Stimulated activated effector memory CD8-positive, alpha-beta T cell treated with anti-CD3 and anti-CD28 coated beads, Interleukin-12 subunit alpha, Interleukin-12 subunit beta, amount 100 ng/mL, for 72 hours (primary cell): ENCODE results near the gene AHSP.
"Not testable (repeated sequence)": the region's sequence is repeated elsewhere in the genome, so short reads cannot be mapped to it uniquely, and the experiment has no call there.

Experiments used
- ATAC-seq: fragments of 150-1000 bp; cut with Tn5 transposase; 2 replicates; pipeline ENCODE4 v1.10.0; 2021
- DNase-seq, 2 donors: peaks; one replicate each; pipeline ENCODE4 v3.0.0; 2021 to 2022; ENCODE audit warnings: low spot score in 2 of 2
- H3K27ac Mint-ChIP-seq: one replicate; pipeline ENCODE4 v1.8.0; 2022; ENCODE audit warnings: mild to moderate bottlenecking, mixed read lengths
- H3K36me3 Mint-ChIP-seq: one replicate; pipeline ENCODE4 v1.8.0; 2022; ENCODE audit warnings: mild to moderate bottlenecking, mixed read lengths
- H3K4me1 Mint-ChIP-seq: one replicate; pipeline ENCODE4 v1.8.0; 2022; ENCODE audit warnings: mixed read lengths
- H3K4me3 Mint-ChIP-seq: one replicate; pipeline ENCODE4 v1.8.0; 2022; ENCODE audit warnings: mild to moderate bottlenecking, mixed read lengths
- H3K9me3 Mint-ChIP-seq: one replicate; pipeline ENCODE4 v1.8.0; 2022; ENCODE audit warnings: mixed read lengths

AHSP gene

DNA sequence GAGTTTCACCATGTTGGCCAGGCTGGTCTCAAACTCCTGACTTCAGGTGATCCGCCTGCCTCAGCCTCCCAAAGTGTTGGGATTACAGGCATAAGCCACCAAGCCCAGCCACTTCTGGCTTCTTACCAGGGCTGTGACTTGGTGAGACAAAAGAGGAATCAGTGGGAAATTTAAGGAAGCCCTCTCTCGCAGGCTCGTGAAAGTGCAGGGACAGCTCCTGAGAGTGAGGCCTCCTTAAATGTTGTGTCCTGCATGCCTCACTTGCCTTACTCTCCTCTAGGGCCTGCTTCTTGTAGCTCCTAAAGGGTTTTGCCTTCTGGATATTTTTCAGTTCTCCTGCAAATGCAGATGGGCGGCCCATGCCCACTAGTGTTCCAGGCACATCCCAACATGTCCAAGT, 5.2 kb downstream of the AHSP start:
- Mint-ChIP-seq H3K4me3 (no peak overlapping the region), H3K4me1 (peaks cover 2% of the 10 kb centered on the region), H3K36me3 (no peaks in the 10 kb centered on the region), H3K9me3 (no peaks in the 10 kb centered on the region), H3K27ac (no peak overlapping the region)
- ATAC-seq, result no peak
- DNase-seq, result no peak

DNA sequence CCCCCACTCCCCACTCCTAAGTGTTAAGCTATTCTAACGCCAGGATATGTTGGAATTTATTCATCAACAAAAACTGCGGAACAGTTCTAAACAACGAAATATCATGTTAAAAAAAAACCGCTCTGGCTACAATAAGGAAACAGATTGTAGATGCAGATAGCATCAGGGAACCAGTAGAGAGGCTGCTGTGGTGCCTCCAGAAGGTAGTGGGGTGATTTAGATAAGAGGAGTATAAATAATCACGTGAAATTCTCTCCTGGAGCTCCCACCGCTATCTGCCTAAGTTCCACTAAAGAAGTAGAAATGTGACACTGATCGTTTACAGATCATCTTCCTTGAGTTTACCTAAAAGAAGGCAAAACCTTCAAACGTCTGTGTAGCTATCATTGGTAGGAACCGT, 8.0 kb downstream of the AHSP start:
- H3K27ac Mint-ChIP-seq, result no peak overlapping the region
- no peaks in the 10 kb centered on the region for H3K9me3 Mint-ChIP-seq
- no peak overlapping the region for H3K4me3 Mint-ChIP-seq
- H3K4me1 Mint-ChIP-seq, result no peaks in the 10 kb centered on the region
- H3K36me3 Mint-ChIP-seq, result no peaks in the 10 kb centered on the region
- ATAC-seq (no peak), DNase-seq (no peak)

GRCh38 chr16:31536804-31537361, 9.2 kb downstream of the AHSP start:
- DNase-seq (no peak), ATAC-seq (no peak)
- H3K4me1 Mint-ChIP-seq, result no peaks in the 10 kb centered on the region
- H3K4me3 Mint-ChIP-seq, result no peak overlapping the region
- no peaks in the 10 kb centered on the region for H3K36me3 Mint-ChIP-seq
- no peak overlapping the region for H3K27ac Mint-ChIP-seq
- H3K9me3 Mint-ChIP-seq, result no peaks in the 10 kb centered on the region

DNA sequence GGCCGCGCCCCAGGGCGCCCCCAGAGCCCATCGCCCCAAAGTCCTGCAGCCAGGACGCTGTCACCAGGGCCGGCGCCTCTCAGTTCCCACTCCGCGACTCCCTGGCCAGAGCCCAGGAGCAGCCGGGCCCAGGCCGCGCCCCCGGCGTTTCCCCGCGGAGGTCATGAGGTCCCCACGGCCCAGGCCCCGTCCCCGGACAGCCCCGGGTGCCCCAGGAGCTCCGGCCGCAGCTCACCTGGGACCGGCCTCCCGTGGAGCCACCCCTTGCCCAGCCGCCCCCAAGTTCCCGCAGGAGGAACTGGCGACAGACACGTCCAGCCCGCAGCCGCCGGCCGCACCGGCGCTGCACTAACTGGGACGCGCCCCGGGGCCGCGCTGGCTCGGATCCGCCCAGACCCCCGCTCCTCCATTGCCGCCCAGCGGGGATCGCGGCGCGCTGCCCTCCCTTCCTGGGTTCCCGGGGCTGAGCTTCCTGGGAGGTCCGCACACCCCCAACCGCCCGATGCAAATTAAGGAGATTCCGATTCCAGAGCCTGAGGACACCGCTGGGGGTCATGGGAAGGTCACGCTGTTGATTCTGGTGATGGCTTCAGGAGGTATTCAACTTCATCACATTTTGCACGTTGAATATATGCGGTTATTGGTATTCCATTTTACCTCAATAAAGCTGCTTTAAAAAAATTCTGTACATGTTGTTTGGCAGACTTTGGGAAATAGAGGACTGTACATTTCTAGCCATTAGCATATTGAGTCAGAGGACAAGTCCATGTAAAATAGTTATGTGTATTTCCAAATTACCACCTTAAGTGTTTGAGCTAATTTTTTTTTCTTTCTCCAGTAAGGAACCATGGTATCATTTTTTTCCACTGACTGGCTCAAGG, 9.9 kb downstream of the AHSP start:
- H3K4me3 Mint-ChIP-seq, result no peak overlapping the region
- H3K36me3 Mint-ChIP-seq, result no peaks in the 10 kb centered on the region
- peaks cover 5% of the 10 kb centered on the region for H3K9me3 Mint-ChIP-seq
- H3K27ac Mint-ChIP-seq, result no peak overlapping the region
- DNase-seq, result no peak
- ATAC-seq, result no peak
- no peaks in the 10 kb centered on the region for H3K4me1 Mint-ChIP-seq

DNA sequence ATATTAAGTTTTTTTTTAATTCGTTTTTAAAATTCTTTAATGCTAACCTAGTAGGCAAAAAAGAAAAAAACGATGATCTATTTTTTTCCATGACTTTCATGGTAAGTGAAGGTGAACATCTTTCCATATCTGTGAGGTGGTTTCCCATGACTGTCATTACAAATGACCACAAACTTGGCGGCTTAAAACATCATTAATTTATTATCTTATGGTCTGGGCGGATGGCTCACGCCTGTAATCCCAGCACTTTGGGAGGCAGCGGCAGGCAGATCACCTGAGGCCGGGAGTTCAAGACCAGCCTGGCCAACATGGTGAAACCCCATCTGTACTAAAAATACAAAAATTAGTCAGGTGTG, 10.5 kb downstream of the AHSP start:
- H3K9me3 Mint-ChIP-seq, DNase-seq, ATAC-seq, H3K36me3 Mint-ChIP-seq, H3K4me1 Mint-ChIP-seq, H3K27ac Mint-ChIP-seq, H3K4me3 Mint-ChIP-seq: not testable (repeated sequence)

DNA sequence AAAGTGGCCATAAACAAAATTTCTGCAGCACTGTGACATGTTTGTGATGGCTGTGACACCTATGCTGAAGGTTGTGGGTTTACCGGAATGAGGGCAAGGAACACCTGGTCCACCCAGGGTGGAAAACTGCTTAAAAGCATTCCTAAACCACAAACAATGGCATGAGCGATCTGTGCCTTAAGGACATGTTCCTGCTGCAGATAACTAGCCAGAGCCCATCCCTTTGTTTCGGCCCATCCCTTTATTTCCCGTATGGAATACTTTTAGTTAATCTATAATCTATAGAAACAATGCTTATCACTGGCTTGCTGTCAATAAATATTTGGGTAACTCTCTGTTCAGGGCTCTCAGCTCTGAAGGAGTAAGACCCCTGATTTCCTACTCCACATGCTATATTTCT, 12.1 kb downstream of the AHSP start:
- ATAC-seq, DNase-seq, H3K9me3 Mint-ChIP-seq, H3K27ac Mint-ChIP-seq, H3K4me1 Mint-ChIP-seq, H3K36me3 Mint-ChIP-seq, H3K4me3 Mint-ChIP-seq: not testable (repeated sequence)

GRCh38 chr16:31542763-31543162, 15.1 kb downstream of the AHSP start:
- H3K27ac Mint-ChIP-seq, result no peak overlapping the region
- no peak for DNase-seq

GRCh38 chr16:31561426-31562233, 33.9 kb downstream of the AHSP start:
- DNase-seq, result no peak
- no peak for ATAC-seq
- H3K4me3 Mint-ChIP-seq, result no peak overlapping the region
- no peak overlapping the region for H3K27ac Mint-ChIP-seq
- H3K36me3 Mint-ChIP-seq, result no peaks in the 10 kb centered on the region
- no peaks in the 10 kb centered on the region for H3K4me1 Mint-ChIP-seq
- no peaks in the 10 kb centered on the region for H3K9me3 Mint-ChIP-seq

More at GRCh38 chr16:31542763-31543162, 15.1 kb downstream of the AHSP start:
- H3K4me3 Mint-ChIP-seq, result no peak overlapping the region
- H3K9me3 Mint-ChIP-seq, result peaks cover 5% of the 10 kb centered on the region
- ATAC-seq, result no peak
- H3K4me1 Mint-ChIP-seq, result no peaks in the 10 kb centered on the region
- H3K36me3 Mint-ChIP-seq, result no peaks in the 10 kb centered on the region

GRCh38 chr16:31568577-31569359, 41.1 kb downstream of the AHSP start:
- Mint-ChIP-seq H3K27ac (no peak overlapping the region), H3K4me1 (peaks cover 5% of the 10 kb centered on the region), H3K4me3 (peak overlapping the region; percentile 12), H3K9me3 (peaks cover 10% of the 10 kb centered on the region), H3K36me3 (no peaks in the 10 kb centered on the region)
- ATAC-seq (no peak), DNase-seq (no peak)

- Mint-ChIP-seq H3K4me1 (peaks cover 5% of the 10 kb centered on the region), H3K4me3 (peak overlapping the region; percentile 59), H3K36me3 (no peaks in the 10 kb centered on the region), H3K9me3 (peaks cover 10% of the 10 kb centered on the region), H3K27ac (no peak overlapping the region)
- no peak for DNase-seq
- ATAC-seq, result no peak
Measured at GRCh38 chr16:31569360-31569717, 41.6 kb downstream of the AHSP start.

DNA sequence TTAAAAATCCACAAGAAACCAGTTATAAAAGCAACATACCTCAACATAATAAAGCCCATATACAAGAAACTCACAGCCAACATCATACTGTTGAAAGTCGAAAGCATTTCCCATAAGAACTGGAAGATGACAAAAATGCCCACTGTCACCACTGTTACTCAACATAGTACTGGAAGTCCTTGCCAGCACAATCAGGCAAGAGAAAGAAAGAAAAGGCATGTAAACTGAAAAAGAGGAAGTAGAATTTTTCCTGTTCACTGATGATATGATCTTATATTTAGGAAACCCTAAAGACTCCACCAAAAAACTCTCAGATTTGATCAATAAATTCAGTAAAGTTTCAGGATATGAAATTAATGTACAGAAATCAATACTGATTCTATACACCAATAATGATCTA, 45.1 kb downstream of the AHSP start:
- peaks cover 5% of the 10 kb centered on the region for H3K4me1 Mint-ChIP-seq
- H3K36me3 Mint-ChIP-seq, result no peaks in the 10 kb centered on the region
- H3K4me3 Mint-ChIP-seq, result no peak overlapping the region
- DNase-seq (no peak), ATAC-seq (no peak)
- H3K27ac Mint-ChIP-seq, result no peak overlapping the region
- peaks cover 15% of the 10 kb centered on the region for H3K9me3 Mint-ChIP-seq

DNA sequence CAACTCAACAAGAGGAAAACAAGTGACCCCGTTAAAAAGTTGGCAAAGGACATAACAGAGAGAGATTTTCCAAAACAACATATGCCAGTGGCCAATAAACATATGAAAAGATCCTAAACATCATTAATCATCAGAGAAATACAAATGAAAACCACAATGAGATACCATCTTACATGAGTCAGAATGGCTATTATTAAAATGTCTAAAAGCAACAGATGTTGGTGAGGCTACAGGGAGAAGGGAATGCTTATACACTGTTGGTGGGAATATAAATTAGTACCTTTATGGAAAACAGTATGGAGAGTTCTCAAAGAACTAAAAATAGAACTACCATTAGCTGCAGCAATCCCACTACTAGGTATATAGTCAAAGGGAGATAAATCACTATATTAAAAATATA, 46.5 kb downstream of the AHSP start:
- H3K4me1 Mint-ChIP-seq, ATAC-seq, H3K27ac Mint-ChIP-seq, DNase-seq, H3K4me3 Mint-ChIP-seq, H3K36me3 Mint-ChIP-seq: not testable (repeated sequence)
- peaks cover 21% of the 10 kb centered on the region for H3K9me3 Mint-ChIP-seq

GRCh38 chr16:31577411-31577810, 49.7 kb downstream of the AHSP start:
- DNase-seq, result no peak
- no peak overlapping the region for H3K27ac Mint-ChIP-seq
- no peaks in the 10 kb centered on the region for H3K4me1 Mint-ChIP-seq
- no peak for ATAC-seq
- no peaks in the 10 kb centered on the region for H3K36me3 Mint-ChIP-seq
- H3K4me3 Mint-ChIP-seq, result no peak overlapping the region
- peaks cover 18% of the 10 kb centered on the region for H3K9me3 Mint-ChIP-seq
